HUES6 (cell line): ENCODE data around the gene MGAT4B.
A peak's percentile ranks its signal among the peaks of the same experiment; 100 is the strongest.
"Not testable (repeated sequence)": the region's sequence is repeated elsewhere in the genome, so short reads cannot be mapped to it uniquely, and the experiment has no call there.

Experiments
- H3K27ac ChIP-seq: 2 replicates; pipeline ENCODE4 v1.7.0; 2013; ENCODE audit warnings: low read depth, mild to moderate bottlenecking, low read length, inconsistent platforms
- H3K27me3 ChIP-seq: 2 replicates; pipeline ENCODE4 v1.6.1; 2013; ENCODE audit warnings: low read length; ENCODE audit not compliant: control insufficient read depth, insufficient read depth
- H3K36me3 ChIP-seq: 2 replicates; pipeline ENCODE4 v1.6.1; 2013; ENCODE audit warnings: low read length; ENCODE audit not compliant: control insufficient read depth, insufficient read depth
- H3K4me1 ChIP-seq: 2 replicates; pipeline ENCODE4 v1.6.1; 2013; ENCODE audit warnings: low read length; ENCODE audit not compliant: control insufficient read depth, insufficient read depth
- H3K4me3 ChIP-seq: 2 replicates; pipeline ENCODE4 v1.5.1; 2013; ENCODE audit warnings: low read depth, low read length
- H3K9ac ChIP-seq: one replicate; pipeline ENCODE4 v1.6.1; 2013; ENCODE audit warnings: mild to moderate bottlenecking, low read length
- H3K9me3 ChIP-seq: 2 replicates; pipeline ENCODE4 v1.6.1; 2013; ENCODE audit warnings: low read depth, low read length; ENCODE audit not compliant: control insufficient read depth, insufficient read depth

MGAT4B gene

GRCh38 chr5:179834871-179835270, 28.2 kb upstream of the MGAT4B start:
- H3K27me3 ChIP-seq, H3K4me1 ChIP-seq, H3K9ac ChIP-seq, H3K9me3 ChIP-seq, H3K27ac ChIP-seq, H3K4me3 ChIP-seq: not testable (repeated sequence)
- peaks cover 86% of the 10 kb centered on the region for H3K36me3 ChIP-seq

GRCh38 chr5:179834120-179834519, 27.5 kb upstream of the MGAT4B start:
- Histone ChIP-seq H3K27me3 (no peaks in the 10 kb centered on the region), H3K4me3 (no peak overlapping the region), H3K9me3 (no peaks in the 10 kb centered on the region), H3K27ac (no peak overlapping the region), H3K9ac (no peak overlapping the region), H3K4me1 (peaks cover 8% of the 10 kb centered on the region; the same call in 1 of the 2 replicates), H3K36me3 (peaks cover 87% of the 10 kb centered on the region)

DNA sequence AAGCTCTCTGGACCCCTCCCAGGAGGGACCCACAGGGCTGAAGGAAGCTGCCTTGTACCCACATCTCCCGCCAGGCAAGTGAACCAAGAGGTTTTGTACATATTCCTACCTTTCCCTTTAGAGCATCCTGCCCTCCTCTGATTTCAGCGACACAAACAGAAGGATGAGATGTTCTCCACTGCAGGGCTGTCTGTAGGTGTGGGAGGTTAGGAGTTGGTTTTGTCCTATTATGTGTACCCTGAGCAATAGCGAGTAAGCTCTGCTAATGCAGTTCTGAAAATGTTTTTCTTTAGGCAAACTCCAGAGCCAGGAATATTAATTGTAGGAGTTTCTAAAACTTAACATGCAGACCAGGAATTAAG, 27.0 kb upstream of the MGAT4B start:
- Histone ChIP-seq H3K9me3 (no peaks in the 10 kb centered on the region), H3K27ac (no peak overlapping the region), H3K9ac (no peak overlapping the region), H3K36me3 (peaks cover 89% of the 10 kb centered on the region), H3K4me1 (peaks cover 13% of the 10 kb centered on the region), H3K27me3 (no peaks in the 10 kb centered on the region), H3K4me3 (no peak overlapping the region)

DNA sequence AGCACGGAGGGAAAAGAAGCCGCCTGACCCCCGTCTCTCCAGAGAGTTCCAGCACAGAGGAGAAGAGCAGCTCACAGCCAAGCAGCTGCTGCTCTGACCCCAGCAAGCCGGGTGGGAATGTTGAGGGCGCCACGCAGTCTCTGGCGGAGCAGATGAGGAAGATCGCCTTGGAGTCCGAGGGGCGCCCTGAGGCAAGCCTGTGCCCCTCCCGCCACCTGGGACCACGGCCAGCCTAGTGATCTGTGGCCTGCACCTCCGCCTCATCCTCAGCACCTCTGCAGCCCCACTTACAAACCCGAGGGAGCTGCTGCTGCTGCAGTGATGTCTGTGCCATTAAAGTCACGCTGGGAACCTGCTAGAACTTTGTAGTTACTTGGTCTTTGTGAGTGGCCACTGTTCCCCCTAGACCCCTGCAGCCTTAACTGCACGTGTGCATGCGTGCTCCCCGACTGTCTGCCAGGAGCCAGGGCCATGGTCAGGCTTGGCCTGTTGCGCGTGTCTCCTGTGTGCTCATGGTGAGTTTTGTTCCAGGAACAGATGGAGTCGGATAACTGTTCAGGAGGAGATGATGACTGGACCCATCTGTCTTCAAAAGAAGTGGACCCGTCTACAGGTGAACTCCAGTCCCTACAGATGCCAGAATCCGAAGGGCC, 26.5 kb upstream of the MGAT4B start:
- H3K4me3 ChIP-seq, result no peak overlapping the region

DNA sequence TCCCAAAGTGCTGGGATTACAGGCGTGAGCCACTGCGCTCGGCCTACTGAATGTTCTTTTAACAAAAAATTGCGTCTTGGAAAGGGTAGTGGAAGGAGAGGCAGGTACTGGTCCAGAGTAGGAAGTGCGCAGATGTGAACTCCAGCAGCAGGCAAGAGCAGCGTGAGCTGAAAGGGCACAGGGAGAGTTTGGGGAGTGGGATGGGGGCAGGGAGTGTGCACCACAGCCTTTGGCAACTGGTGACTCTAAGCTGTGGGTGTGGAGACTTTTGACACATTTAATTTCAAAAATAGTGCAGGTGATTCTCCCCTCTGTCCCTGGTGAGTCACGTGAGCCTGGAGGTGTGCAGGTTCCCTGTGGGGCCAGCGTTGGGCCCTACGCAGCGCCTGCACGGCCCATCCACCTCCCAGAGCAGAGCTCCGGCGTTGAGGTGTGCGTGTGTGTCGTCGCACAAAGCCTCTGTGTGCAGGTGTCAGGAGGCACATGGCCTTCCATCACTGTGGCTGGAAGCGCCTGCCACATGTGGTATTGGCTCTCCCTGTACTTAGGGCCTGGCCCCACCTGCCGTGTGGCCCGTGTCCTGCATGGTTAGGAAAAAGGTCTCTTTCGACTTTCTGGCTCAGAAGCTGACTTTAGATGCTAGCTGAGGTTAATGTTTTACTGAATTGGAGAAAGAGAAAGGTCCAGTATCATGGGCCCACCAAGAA, 25.5 kb upstream of the MGAT4B start:
- Histone ChIP-seq H3K9ac (no peak overlapping the region), H3K4me1 (peaks cover 22% of the 10 kb centered on the region), H3K4me3 (no peak overlapping the region), H3K9me3 (no peaks in the 10 kb centered on the region), H3K27me3 (no peaks in the 10 kb centered on the region), H3K36me3 (peaks cover 87% of the 10 kb centered on the region), H3K27ac (no peak overlapping the region)

More for the DNA sequence above, 26.5 kb upstream of the MGAT4B start:
- H3K27ac ChIP-seq, result no peak overlapping the region
- no peak overlapping the region for H3K9ac ChIP-seq
- no peaks in the 10 kb centered on the region for H3K27me3 ChIP-seq
- H3K4me1 ChIP-seq, result peaks cover 15% of the 10 kb centered on the region
- no peaks in the 10 kb centered on the region for H3K9me3 ChIP-seq
- peaks cover 87% of the 10 kb centered on the region for H3K36me3 ChIP-seq

DNA sequence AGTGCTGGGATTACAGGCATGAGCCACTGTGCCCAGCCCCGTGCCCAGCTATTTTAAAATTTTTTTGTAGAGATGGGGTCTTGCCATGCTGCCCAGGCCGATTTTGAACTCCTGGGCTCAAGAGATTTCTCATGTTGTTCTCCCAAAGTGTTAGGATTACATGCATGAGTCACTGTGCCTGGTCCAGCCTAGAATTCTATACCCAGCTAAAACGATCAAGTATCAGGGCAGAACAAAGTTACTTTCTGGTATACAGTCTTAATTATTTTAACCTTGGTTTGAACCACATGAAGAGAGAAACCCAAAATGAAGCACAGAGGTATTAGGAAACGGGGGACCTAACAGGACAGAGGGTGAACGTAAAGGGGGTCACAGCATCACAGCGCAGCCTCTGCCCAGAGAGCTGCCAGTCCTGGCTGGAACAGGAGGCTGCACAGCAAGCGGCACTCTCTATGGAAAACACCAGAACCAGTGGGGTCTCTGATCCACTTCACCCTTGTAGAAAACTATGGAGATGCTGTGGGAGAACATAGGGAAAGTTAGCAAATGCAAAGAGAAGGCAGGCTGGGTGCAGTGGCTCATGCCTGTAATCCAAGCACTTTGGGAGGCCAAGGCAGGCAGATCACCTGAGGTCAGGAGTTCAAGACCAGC, 24.3 kb upstream of the MGAT4B start:
- H3K36me3 ChIP-seq, result peaks cover 86% of the 10 kb centered on the region
- H3K4me1 ChIP-seq, result peaks cover 22% of the 10 kb centered on the region
- no peaks in the 10 kb centered on the region for H3K27me3 ChIP-seq
- no peak overlapping the region for H3K9ac ChIP-seq
- H3K4me3 ChIP-seq, result no peak overlapping the region
- H3K27ac ChIP-seq, result no peak overlapping the region
- H3K9me3 ChIP-seq, result no peaks in the 10 kb centered on the region

- H3K4me3 ChIP-seq, result no peak overlapping the region
- peaks cover 91% of the 10 kb centered on the region for H3K36me3 ChIP-seq
- no peaks in the 10 kb centered on the region for H3K27me3 ChIP-seq
- H3K9me3 ChIP-seq, result no peaks in the 10 kb centered on the region
- peaks cover 22% of the 10 kb centered on the region for H3K4me1 ChIP-seq
- H3K27ac ChIP-seq, result 0 out of 2 replicates have a peak overlapping the region, but pooled peaks have one; percentile 3
- H3K9ac ChIP-seq, result no peak overlapping the region
Observed at GRCh38 chr5:179829732-179830435, 23.2 kb upstream of the MGAT4B start.

- no peak overlapping the region for H3K27ac ChIP-seq
- peaks cover 22% of the 10 kb centered on the region for H3K4me1 ChIP-seq
- no peak overlapping the region for H3K9ac ChIP-seq
- H3K9me3 ChIP-seq, result no peaks in the 10 kb centered on the region
- H3K4me3 ChIP-seq, result no peak overlapping the region
- peaks cover 97% of the 10 kb centered on the region for H3K36me3 ChIP-seq
- no peaks in the 10 kb centered on the region for H3K27me3 ChIP-seq
Observed at GRCh38 chr5:179828756-179829421, 22.2 kb upstream of the MGAT4B start.

- H3K27ac ChIP-seq, result no peak overlapping the region
- H3K9ac ChIP-seq, result no peak overlapping the region
- H3K27me3 ChIP-seq, result no peaks in the 10 kb centered on the region
- peaks cover 97% of the 10 kb centered on the region for H3K36me3 ChIP-seq
- H3K9me3 ChIP-seq, result no peaks in the 10 kb centered on the region
- peaks cover 23% of the 10 kb centered on the region for H3K4me1 ChIP-seq
- no peak overlapping the region for H3K4me3 ChIP-seq
Observed at GRCh38 chr5:179827680-179828079, 21.0 kb upstream of the MGAT4B start.

DNA sequence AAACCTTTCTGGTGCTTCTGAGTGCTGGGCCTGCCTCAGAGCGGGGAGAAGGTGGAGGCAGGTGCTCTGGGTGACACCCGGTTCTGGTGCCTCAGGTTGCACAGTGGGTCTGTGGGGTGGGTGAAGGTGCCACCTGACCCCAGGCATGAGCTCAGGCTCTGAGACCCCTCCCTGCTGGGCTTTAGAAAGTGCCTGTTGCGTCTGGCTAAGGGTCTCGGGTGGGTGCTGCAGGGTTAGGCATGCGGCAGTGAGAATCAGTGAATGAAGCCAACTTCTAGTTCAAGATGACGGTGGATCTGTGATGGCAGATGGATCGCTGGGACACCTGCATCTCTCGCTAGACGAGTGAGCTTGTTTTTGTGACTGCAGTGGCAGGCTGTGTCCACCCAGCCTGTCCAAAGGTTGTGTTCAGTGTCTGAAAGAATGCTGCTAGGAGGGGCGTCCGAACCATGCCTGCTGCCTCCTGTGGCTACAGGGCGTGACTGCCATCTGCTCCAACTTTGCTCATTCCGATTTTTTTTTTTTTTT, 19.1 kb upstream of the MGAT4B start:
- H3K4me3 ChIP-seq, result no peak overlapping the region
- no peaks in the 10 kb centered on the region for H3K9me3 ChIP-seq
- H3K4me1 ChIP-seq, result peaks cover 32% of the 10 kb centered on the region
- no peak overlapping the region for H3K9ac ChIP-seq
- peaks cover 86% of the 10 kb centered on the region for H3K36me3 ChIP-seq
- no peaks in the 10 kb centered on the region for H3K27me3 ChIP-seq
- H3K27ac ChIP-seq, result no peak overlapping the region
